Inferior parietal cortex (tissue), 1 donor: ENCODE results near the gene SLC25A22.

Experiments used
- DNase-seq: peaks from one replicate; pipeline ENCODE4 v3.0.0-alpha.2; 2016; ENCODE audit errors: extremely low spot score

The SLC25A22 gene

DNA sequence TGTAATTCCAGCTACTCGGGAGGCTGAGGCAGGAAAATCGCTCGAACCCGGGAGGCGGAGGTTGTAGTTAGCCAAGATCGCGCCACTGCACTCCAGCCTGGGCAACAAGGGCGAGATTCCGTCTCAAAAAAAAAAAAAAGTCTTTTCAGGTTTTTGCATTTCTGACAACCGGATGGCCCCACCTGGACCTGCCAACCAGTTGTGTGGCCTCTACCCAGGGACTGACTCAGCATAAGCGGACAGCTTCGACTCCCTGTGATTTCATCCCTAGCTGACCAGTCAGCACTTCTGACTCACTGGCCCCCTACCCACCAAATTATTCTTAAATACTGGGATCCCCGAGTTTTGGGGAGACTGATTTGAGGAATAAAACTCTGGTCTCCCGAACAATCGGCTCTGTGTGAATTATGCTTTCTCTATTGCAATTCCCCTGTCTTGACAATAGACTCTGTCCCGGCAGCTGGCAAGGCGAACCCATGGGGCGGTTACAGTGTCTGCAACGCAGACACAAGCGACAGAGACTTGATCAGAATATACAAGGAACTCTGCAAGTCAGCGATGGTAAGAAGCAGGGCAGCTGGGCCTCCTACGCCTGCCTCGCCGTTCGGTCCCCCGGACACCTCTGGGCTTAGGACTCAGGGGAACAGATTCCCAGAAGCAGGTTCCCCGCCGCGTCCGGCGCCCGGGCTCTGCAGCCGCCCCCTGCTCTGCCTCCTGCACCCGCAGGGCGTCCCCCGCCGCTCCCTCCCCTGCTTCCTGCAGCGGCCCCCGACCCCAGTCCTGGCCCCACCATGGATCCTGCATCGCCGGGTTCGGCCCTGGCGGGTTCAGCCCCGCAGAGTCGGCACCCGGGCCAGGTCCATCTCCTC, 51.6 kb downstream of the SLC25A22 start:
- peak; percentile 69 for DNase-seq

DNA sequence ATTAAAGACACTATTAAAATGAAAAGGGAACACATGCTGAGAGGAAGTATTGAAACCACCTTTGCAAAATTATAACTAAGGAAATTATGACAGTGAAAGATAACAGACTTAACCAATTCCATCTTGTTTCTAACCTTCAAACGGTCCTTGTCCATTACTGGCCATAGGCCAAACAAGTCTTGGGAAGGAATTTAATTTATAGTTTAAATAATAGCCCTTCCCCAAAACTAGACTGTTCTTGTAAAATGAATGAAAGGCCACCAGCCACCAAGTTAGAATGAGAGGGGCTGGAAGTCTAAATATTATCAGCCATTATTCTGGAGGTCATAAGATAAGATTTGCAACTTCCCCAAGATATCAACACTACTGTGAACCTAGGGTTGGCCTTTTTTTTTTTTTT, 52.7 kb downstream of the SLC25A22 start:
- DNase-seq, result no peak

DNA sequence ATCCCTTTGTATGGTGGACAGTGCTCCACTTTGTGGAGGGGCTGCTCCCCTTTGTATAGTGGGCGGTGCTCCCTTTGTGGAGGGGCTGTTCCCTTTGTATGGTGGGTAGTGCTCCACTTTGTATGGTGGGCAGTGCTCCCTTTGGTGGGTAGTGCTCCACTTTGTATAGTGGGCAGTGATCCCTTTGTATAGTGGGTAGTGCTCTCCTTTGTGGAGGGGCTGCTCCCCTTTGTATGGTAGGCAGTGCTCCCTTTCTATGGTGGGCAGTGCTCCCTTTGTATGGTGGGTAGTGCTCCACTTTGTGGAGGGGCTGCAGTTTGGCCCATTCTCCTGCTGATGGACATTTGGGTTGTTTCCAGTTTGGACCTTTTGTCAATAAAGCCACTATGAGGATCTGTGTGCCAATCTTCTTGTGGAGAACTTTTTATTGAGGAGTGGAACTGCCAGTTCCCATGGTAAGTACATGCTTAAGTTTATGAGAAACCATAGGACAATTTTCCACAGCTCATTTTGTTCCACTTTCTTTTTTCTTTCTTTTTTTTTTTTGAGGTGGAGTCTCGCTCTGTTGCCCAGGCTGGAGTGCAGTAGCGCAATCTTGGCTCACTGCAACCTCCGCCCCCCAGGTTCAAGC, 55.4 kb downstream of the SLC25A22 start:
- DNase-seq, result no peak

DNA sequence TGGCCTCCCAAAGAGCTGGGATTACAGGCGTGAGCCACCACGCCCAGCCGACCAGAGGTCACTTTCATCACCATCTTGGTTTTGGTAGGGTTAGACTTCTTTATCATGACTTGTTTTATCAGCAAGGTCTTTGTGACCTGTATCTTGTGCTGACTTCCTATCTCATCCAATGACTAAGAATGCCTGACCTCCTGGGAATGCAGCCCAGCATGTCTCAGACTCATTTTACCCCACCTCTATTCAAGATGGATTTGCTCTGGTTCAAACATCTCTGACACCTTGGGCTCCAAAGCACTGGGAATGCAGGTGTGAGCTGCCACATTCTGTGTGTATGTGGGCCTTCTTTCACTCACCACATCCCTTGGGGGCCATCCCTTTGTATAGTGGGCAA, 55.9 kb downstream of the SLC25A22 start:
- no peak for DNase-seq
